ENCODE results near the gene MYBPH. TPM values are rescaled to one million over a fixed set of nuclear protein-coding genes. Genes with fewer than 3 reads are reported as not detected.

The MYBPH gene
- polyA plus RNA-seq, 2 of the 4 experiments (the other 2 are of a cell fraction), result not detected

DNA sequence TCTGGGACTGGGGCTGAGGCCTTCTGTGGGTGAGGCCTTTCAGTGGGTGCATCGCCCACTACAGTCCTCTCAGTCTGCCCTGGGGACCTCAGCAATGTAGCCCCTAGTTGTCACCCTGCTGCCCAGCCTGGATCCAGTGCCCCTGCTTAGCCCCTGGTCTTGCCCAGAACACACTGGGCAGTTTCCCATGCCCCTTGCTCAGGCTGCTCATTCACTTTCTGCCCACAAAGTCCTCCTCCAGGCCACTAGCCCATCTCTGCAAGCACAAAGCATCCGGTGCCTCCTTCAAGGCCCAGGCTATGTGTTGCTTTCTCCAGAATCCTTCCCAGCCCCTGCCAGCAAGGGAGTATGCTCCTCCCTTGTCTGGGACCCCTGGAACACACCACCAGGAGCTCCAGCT is 53.5 kb downstream of the MYBPH start:
- Histone ChIP-seq H3K4me1 (peaks cover 12% of the 10 kb centered on the region; the same call in 1 of the 3 replicates), H3K4me3 (no peak overlapping the region), H3K9me3 (no peaks in the 10 kb centered on the region), H3K27ac (no peak overlapping the region), H3K4me2 (no peak overlapping the region)
- ATAC-seq (no peak), FAIRE-seq (no peak), DNase-seq (ENCODE audit: low read depth in 1 of 2, low spot score in 1 of 2) (no peak)
- CTCF ChIA-PET, result interaction anchor here (1.1 to 10.1 kb wide), 7 partner anchors 25 to 151 kb away, joined by 3 to 292 read pairs (median 8); no protein-coding TSS in a partner anchor
- WGBS (ENCODE audit: missing lambda C conversion rate), result 58% methylated on average over 2 of the region's 2 CpGs
- POLR2A ChIA-PET, result no interaction called here
- TF ChIP-seq NFE2L2 (conservative IDR thresholded peaks at IDR 0.05; ENCODE audit: low read length) (no peak), SREBF2 (IDR thresholded peaks at IDR 0.05) (no peak), EHF (CRISPR knock-in tag; IDR thresholded peaks at IDR 0.05) (no peak), NPAS2 (CRISPR knock-in tag; IDR thresholded peaks at IDR 0.05; ENCODE audit: borderline replicate concordance) (no peak), CHD4 (IDR thresholded peaks at IDR 0.05; ENCODE audit: borderline replicate concordance) (no peak), ZC3H11A (IDR thresholded peaks at IDR 0.05) (no peak), CBX8 (IDR thresholded peaks at IDR 0.05) (no peak), MAZ (IDR thresholded peaks at IDR 0.05; ENCODE audit: borderline replicate concordance, low read depth, low read length) (no peak), CHD2 (IDR thresholded peaks at IDR 0.05; ENCODE audit: low read length, partially characterized antibody) (no peak), SMC3 (IDR thresholded peaks at IDR 0.05) (no peak), FOSL2 (IDR thresholded peaks at IDR 0.05) (no peak), FOSL2 (CRISPR knock-in tag; IDR thresholded peaks at IDR 0.05) (no peak), ATOH8 (CRISPR knock-in tag; IDR thresholded peaks at IDR 0.05; ENCODE audit: low read depth) (no peak), HOXB5 (CRISPR knock-in tag; IDR thresholded peaks at IDR 0.05) (no peak), BHLHE40 (IDR thresholded peaks at IDR 0.05; ENCODE audit: low read depth, low read length) (no peak), TFCP2L1 (CRISPR knock-in tag; IDR thresholded peaks at IDR 0.05) (no peak), EHMT2 (IDR thresholded peaks at IDR 0.05; ENCODE audit: low read depth) (no peak)
- TF ChIP-seq, protein P1, sequence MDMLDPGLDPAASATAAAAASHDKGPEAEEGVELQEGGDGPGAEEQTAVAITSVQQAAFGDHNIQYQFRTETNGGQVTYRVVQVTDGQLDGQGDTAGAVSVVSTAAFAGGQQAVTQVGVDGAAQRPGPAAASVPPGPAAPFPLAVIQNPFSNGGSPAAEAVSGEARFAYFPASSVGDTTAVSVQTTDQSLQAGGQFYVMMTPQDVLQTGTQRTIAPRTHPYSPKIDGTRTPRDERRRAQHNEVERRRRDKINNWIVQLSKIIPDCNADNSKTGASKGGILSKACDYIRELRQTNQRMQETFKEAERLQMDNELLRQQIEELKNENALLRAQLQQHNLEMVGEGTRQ (IDR thresholded peaks at IDR 0.05), result no peak

DNA sequence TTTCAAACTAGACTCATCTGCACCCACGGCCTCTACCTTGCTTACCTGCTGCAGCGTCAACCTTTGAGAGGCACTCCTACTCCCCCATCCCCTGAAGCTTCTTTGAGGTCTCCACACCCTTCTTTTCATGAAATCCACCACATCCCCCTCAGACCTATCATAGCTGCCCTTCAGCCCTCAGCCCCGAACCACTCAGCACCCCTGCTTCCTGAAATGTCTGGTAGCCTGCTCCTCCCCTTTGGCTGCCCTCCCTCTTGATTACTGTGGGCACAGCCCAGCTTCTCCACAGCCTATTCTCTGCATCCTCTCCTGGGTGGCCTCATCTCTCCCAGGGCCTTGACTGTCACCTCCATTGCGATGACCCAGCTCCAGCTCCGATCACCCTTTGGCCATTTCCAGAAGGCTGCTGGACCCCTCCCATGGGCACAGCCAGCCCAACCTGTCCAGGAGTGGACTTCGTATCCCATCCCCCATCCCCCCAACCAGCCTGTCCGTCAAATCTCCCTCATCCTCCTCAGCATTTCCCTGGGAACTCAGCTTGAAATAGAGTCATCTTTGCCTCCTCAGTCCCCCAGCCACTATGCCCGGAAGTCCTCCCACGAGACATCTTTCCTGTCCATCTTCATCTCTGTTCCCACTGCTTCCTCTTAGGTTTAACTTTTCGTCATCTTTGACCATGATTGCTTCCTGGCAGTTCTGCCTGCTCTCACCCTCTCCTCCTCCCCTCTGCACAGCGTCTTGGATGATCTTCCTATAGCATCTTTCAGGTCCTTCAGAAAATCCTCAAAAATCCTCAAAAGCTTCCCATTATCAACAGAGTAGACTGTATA is 54.2 kb downstream of the MYBPH start:
- POLR2A ChIA-PET, result no interaction called here
- Histone ChIP-seq H3K27ac (no peak overlapping the region), H3K9me3 (no peaks in the 10 kb centered on the region), H3K4me3 (no peak overlapping the region), H3K4me1 (peaks cover 5% of the 10 kb centered on the region; the same call in 1 of the 3 replicates), H3K4me2 (no peak overlapping the region)
- DNase-seq (ENCODE audit: low read depth in 1 of 2, low spot score in 1 of 2) (no peak), ATAC-seq (no peak), FAIRE-seq (no peak)
- CTCF ChIA-PET, result interaction anchor here (0.6 to 10.1 kb wide), 12 partner anchors 9 to 760 kb away, joined by 3 to 292 read pairs (median 7); partner anchors contain the start of genes ADORA1 and MYBPH
- WGBS (ENCODE audit: missing lambda C conversion rate), result 43% methylated on average over 11 of the region's 11 CpGs
- no peak for TF ChIP-seq GATA3 (IDR thresholded peaks at IDR 0.05; ENCODE audit: borderline replicate concordance)
- no peak for TF ChIP-seq ZSCAN20 (CRISPR knock-in tag; IDR thresholded peaks at IDR 0.05)
- no peak for TF ChIP-seq NPAS2 (CRISPR knock-in tag; IDR thresholded peaks at IDR 0.05; ENCODE audit: borderline replicate concordance)
- TF ChIP-seq KDM1A (IDR thresholded peaks at IDR 0.05; ENCODE audit: low read depth), result no peak
- TF ChIP-seq CHD2 (IDR thresholded peaks at IDR 0.05; ENCODE audit: low read length, partially characterized antibody), result no peak
- no peak for TF ChIP-seq RCOR1 (IDR thresholded peaks at IDR 0.05; ENCODE audit: low read depth, low read length)
- no peak for TF ChIP-seq ELK1 (IDR thresholded peaks at IDR 0.05; ENCODE audit: low read depth, low read length)
- TF ChIP-seq ESRRA (IDR thresholded peaks at IDR 0.05; ENCODE audit: borderline replicate concordance, low read length), result no peak
